GM19240 (cell line): ENCODE measurements around the gene FASTKD1.
"Not testable (repeated sequence)": the region's sequence is repeated elsewhere in the genome, so short reads cannot be mapped to it uniquely, and the experiment has no call there.

Experiments
- DNase-seq: peaks from one replicate; pipeline ENCODE4 v3.0.0; 2011; ENCODE audit warnings: low spot score; ENCODE audit not compliant: insufficient read length

The FASTKD1 gene

GRCh38 chr2:169573160-169573973 is at the start of gene FASTKD1:
TSS of gene FASTKD1 (minus strand) at chr2:169573865. CDS start at chr2:169572029, 1,836 bp downstream.
- DNase-seq = peak; percentile 95

- no peak for DNase-seq
Measured at GRCh38 chr2:169623235-169623634, 49.6 kb upstream of the FASTKD1 start.

- DNase-seq = no peak
Measured at GRCh38 chr2:169620509-169620908, 46.8 kb upstream of the FASTKD1 start.

DNA sequence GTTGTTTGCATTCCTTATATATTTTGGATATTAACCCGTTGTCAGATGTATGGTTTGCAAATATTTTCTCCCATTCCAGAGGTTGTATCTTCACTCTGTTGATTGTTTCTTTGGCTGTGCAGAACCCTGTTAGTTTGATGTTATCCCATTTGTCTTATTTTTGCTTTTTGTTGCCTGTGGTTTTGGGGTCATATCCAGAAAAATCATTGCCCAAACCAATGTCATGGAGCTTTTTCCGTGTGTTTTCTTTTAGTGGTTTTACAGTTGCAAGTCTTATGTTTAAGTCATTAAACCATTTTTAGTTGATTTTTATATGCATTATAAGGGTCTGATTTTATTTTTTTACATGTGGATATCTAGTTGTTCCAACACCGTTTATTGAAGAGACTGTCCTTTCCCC is 46.3 kb upstream of the FASTKD1 start:
- no peak for DNase-seq

DNA sequence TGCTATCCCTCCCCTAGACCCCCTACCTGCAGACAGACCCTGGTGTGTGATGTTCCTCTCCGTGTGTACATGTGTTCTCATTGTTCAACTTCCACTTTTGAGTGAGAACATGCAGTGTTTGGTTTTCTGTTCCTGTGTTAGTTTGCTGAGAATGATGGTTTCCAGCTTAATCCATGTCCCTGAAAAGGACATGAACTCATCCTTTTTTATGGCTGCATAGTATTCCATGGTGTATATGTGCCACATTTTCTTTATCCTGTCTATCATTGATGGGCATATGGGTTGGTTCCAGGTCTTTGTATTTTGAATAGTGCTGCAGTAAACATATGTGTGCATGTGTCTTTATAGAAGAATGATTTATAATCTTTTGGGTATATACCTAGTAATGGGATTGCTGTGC is 42.3 kb upstream of the FASTKD1 start:
- DNase-seq = not testable (repeated sequence)

DNA sequence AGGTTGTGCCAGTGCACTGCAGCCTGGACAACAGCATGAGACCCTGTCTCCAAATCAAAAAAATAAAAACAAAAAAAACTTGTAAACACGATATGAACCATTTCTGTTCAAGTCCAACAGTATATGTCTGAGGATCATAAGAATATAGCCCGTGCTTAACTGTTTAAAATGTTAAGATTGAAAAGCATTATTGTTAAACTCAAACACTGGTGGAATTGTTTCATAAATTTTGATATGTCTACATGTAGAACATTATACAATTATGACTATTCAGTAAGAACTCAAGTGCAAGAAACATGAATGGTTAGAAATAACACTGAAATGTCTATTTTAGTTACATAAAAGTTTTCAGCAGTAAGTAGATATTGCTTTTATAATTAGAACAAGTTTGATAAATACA is 40.2 kb upstream of the FASTKD1 start:
- DNase-seq = no peak

DNA sequence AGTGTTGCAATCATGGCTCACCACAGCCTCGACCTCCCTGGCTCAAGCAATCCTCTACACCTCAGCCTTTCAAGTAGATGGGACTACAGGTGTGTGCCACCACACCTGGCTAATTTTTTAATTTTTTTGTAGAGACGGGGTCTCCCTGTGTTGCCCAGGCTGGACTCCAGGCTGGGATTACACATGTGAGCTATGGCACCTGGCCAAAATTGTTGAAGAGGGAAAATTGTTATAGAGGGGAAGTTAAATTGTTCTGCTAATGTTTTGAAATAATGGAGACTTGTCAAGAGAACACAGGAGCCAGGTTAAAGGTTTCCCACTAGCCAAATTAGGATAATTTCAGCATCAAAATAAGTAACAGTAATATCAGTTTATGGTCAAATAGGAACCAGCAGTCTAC is 35.6 kb upstream of the FASTKD1 start:
- no peak for DNase-seq

DNA sequence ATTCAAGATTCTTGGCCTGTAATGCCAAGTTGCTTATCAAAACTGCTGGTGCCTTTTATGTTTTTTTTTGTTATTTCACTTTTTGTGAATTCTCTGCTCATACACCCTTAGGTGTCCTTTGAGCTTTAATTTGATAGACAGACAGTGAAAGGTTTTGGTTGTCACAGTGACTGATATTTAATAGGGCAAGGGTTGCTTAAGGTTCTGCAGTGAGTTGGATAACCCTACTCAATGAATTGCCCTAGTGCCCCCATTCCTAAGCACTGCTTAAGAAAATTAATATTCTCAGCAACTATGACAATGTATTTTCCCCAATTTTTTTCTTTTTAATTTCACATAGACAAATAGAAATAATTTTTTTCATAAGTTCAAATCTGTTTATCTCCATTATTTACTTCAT is 25.9 kb upstream of the FASTKD1 start:
- no peak for DNase-seq

DNA sequence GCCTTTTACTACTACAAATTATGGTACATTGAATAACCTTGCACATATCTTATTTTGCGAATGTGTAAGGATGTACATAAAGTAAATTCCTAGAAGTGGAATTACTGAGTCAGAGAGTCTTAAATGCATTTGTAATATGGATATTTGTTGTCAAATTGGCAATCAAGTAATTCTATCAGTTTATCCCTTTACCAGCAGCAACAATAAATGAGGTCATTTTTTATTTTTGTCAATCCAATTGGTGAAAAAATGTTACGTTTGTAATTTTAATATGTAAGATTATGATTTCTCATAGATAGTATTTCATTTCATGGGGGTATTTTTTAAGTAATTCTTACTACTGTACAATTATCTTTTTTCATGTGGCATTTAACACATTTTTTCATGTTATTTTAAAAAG is 25.3 kb upstream of the FASTKD1 start:
- DNase-seq = no peak

DNA sequence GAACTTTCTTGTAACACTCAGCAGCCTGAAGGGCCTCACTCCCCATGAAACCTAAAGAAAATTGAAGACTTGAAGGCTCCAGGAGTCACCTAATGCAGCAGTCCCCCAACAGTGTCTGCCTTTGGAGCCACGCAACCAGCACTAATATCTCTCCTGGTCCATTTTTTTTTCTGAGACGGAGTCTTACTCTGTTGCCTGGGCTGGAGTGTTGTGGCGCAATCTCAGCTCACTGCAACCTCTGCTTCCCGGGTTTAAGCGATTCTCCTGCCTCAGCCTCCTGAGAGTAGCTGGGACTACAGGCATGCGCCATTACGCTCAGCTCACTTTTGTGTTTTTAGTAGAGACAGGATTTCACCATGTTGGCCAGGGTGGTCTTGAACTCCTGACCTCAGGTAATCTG is 22.9 kb upstream of the FASTKD1 start:
- not testable (repeated sequence) for DNase-seq

DNA sequence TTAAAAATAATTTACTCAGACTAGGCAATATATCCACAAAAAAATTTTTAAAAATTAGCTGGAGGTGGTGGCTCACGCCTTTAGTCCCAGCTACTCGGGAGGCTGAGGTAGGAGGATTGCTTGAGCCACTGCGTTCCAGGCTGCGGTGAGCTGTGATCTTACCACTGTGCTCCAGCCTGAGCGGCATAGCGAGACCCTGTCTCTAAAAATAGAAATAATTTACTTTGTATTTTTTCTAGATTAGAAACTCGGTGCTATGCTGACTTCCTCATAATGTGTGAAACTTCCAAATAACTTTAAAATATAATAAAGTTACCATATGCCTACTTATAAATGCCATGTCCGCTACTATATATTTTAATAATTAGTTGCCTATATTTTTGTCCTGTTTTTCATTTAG is 17.1 kb upstream of the FASTKD1 start:
- no peak for DNase-seq

DNA sequence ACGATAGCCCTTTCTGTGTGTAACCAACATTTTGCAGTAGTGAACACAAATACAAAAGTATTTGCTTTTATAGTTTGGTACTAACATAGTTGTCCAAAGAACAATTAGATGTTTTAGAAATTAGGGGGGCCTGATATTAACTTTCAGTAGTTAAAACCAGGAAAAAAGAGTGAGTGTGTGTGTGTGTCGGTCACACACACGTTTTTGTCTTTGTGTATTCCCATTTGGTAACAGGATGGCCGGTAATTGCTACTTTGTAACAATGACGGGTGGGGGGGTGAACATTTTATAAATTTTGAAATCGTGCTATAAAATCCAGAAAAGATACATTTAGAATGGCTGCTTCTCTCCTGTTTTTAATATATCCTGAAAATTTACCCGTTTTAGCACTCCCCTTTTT is 12.0 kb upstream of the FASTKD1 start:
- DNase-seq = no peak

GRCh38 chr2:169584005-169584877 is 10.6 kb upstream of the FASTKD1 start, which contains the start of gene PPIG:
TSS of gene PPIG (plus strand) at chr2:169584351. CDS start at chr2:169604042, 19,691 bp downstream.
- peak; percentile 85 for DNase-seq

- DNase-seq = no peak
Measured at GRCh38 chr2:169583518-169583917, 9.9 kb upstream of the FASTKD1 start.

DNA sequence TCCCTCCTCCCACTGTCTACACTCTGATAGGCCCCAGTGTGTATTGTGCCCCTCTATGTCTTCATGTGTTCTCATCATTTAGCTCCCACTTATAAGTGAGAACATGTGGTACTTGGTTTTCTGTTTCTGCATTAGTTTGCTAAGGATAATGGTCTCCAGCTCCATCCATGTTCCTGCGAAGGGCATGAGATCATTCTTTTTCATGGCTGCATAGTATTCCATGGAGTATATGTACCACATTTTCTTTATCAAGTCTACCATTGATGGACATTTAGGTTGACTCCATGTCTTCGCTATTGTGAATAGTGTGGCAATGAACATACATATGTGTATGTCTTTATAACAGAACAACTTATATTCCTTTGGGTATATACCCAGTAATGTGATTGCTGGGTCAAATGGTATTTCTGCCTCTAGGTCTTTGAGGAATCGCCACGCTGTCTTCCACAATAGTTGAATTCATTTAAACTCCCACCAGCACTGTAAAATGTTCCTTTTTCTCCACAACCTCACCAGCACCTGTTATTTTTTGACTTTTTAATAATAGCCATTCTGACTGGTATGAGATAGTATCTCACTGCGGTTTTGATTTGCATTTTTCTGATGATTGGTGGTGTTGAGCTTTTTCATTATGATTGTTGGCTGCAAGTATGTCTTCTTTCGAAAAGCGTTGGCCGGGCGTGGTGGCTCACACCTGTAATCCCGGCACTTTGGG is 9.0 kb upstream of the FASTKD1 start:
- DNase-seq = not testable (repeated sequence)

DNA sequence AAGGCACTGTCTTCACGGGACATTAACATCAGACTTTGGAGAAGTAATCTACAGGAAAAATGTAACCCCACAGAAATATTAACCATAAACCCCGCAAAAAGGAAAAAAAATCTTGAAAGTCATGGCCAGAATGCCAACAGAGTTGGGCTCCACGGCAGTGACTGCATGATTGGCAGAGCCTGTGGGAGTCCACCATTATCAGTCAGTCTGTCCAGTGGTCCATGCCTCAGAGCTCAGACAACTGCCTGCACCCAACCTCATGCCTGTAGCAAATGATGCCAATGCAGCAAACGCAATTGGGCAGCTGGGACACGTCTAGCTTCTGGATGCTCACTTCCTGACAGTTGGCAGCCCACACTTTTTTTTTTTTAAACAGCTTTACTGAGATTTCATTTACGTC is 5.4 kb upstream of the FASTKD1 start:
- DNase-seq = no peak

DNA sequence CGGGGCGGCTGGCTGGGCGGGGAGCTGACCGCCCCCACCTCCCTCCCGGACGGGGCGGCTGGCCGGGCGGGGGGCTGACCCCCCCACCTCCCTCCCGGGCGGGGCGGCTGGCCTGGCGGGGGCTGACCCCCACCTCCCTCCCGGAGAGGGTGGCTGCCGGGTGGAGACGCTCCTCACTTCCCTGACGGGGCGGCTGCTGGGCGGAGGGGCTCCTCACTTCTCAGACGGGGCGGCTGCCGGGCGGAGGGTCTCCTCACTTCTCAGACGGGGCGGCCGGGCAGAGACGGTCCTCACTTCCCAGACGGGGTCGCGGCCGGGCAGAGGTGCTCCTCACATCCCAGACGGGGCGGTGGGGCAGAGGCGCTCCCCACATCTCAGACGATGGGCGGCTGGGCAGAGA is 1.6 kb upstream of the FASTKD1 start:
- DNase-seq = not testable (repeated sequence)

DNA sequence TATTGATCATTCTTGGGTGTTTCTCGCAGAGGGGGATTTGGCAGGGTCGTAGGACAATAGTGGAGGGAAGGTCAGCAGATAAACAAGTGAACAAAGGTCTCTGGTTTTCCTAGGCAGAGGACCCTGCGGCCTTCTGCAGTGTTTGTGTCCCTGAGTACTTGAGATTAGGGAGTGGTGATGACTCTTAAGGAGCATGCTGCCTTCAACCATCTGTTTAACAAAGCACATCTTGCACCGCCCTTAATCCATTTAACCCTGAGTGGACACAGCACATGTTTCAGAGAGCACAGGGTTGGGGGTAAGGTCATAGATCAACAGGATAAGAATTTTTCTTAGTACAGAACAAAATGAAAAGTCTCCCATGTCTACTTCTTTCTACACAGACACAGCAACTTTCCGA is 874 bp upstream of the FASTKD1 start:
- DNase-seq = not testable (repeated sequence)

DNA sequence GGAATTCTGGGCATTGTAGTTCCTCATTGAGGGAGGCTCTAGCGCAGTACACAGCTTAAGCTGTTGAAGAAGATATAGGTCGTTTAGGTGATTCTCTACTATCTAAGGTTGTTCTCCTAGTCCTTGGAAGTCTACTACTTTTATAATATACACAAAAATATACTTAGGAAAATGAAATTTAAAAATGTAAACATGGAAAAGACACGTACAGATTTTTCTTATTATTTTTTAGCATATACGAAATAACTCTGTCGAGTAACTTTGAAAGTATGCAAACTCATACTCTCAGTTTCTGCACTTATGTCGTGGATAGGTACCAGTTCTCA is 272 bp upstream of the FASTKD1 start:
- DNase-seq = no peak

DNA sequence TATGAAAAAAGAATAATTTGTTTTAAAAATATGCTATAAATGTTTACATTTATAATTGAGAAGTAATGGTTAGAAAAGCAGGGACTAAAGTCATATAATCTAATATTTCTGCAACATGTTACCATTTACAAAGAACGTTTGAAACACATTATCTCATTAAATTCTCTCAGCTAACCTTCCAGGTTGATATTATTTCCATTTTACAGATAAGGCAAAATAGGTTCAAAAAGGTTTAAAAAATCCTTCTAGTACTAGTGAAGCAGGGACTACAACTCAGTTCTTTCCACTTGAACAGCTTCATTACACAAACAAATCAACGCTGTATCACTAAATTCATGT is 875 bp downstream of the FASTKD1 start:
- DNase-seq = no peak

GRCh38 chr2:169572189-169572588 is 1.5 kb downstream of the FASTKD1 start:
- no peak for DNase-seq

DNA sequence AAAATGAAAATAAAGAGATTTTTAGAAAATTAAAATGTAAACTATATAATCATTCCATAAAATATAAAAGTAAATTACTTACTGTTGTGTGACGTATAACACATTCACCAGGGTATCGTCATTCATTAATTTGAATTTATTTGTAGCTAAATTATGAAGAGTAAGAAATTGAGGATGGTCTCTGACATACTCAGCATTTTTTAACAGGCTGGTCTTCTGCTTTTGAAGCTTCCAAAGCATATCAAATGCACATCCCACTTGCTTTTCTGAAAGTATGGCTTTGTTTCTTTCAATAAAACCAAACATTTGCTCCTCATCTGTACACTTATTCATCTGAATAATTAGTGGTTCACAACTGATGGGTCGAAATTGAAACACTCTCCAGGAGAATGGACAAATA is 2.1 kb downstream of the FASTKD1 start:
- DNase-seq = no peak
